HUES48 (cell line): ENCODE results near the gene FEM1B.

ENCODE experiments used
- H3K27ac ChIP-seq: one replicate; pipeline ENCODE4 v1.7.0; 2013; ENCODE audit warnings: low read depth, low read length, inconsistent platforms
- H3K27me3 ChIP-seq: 2 replicates; pipeline ENCODE4 v1.6.1; 2013; ENCODE audit warnings: mild to moderate bottlenecking, low read length; ENCODE audit not compliant: control insufficient read depth, insufficient read depth
- H3K36me3 ChIP-seq: 2 replicates; pipeline ENCODE4 v1.6.1; 2013; ENCODE audit warnings: low read length; ENCODE audit not compliant: control insufficient read depth, insufficient read depth
- H3K4me1 ChIP-seq: 2 replicates; pipeline ENCODE4 v1.6.1; 2013; ENCODE audit warnings: mild to moderate bottlenecking, low read length; ENCODE audit not compliant: control insufficient read depth, insufficient read depth
- H3K4me3 ChIP-seq: 2 replicates; pipeline ENCODE4 v1.5.1; 2013; ENCODE audit warnings: mild to moderate bottlenecking, low read depth, low read length
- H3K9ac ChIP-seq: 2 replicates; pipeline ENCODE4 v1.6.1; 2013; ENCODE audit warnings: mild to moderate bottlenecking, low read depth, low read length, moderate library complexity
- H3K9me3 ChIP-seq: 2 replicates; pipeline ENCODE4 v1.6.1; 2013; ENCODE audit warnings: low read length; ENCODE audit not compliant: control insufficient read depth, insufficient read depth

FEM1B gene

GRCh38 chr15:68341760-68342725 lies 64.5 kb downstream of the FEM1B start:
- no peaks in the 10 kb centered on the region for H3K36me3 ChIP-seq
- no peaks in the 10 kb centered on the region for H3K9me3 ChIP-seq
- no peak overlapping the region for H3K9ac ChIP-seq
- no peaks in the 10 kb centered on the region for H3K27me3 ChIP-seq
- no peak overlapping the region for H3K4me3 ChIP-seq
- no peaks in the 10 kb centered on the region for H3K4me1 ChIP-seq
- no peak overlapping the region for H3K27ac ChIP-seq

- no peaks in the 10 kb centered on the region for H3K27me3 ChIP-seq
- no peak overlapping the region for H3K4me3 ChIP-seq
- H3K4me1 ChIP-seq: no peaks in the 10 kb centered on the region
- H3K36me3 ChIP-seq: no peaks in the 10 kb centered on the region
- no peaks in the 10 kb centered on the region for H3K9me3 ChIP-seq
- H3K27ac ChIP-seq: no peak overlapping the region
- H3K9ac ChIP-seq: no peak overlapping the region
Observed at GRCh38 chr15:68343579-68344225, 66.2 kb downstream of the FEM1B start.

DNA sequence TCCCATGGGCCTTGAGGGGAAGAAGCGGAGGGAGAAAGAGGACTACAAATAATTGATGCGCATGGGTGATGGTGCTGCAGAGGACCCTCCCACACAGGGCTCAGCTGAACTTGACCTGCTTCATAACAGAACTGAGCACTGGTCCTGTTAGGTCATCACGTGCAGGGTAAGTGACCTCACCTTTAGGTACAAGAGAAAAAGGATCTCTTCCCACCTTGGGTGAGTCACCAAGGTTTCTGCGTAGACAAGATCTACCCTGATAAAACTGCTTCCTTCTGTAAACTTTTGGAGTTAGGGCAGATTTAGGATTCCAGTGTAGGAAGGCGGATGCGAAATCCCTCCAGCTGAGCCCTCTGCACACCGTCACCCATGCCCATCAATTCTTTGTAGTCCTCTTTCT lies 67.1 kb downstream of the FEM1B start:
- H3K4me3 ChIP-seq: no peak overlapping the region
- H3K36me3 ChIP-seq: no peaks in the 10 kb centered on the region
- H3K4me1 ChIP-seq: no peaks in the 10 kb centered on the region
- no peaks in the 10 kb centered on the region for H3K9me3 ChIP-seq
- H3K27me3 ChIP-seq: no peaks in the 10 kb centered on the region
- no peak overlapping the region for H3K9ac ChIP-seq
- no peak overlapping the region for H3K27ac ChIP-seq
